HEK293 (cell line): ENCODE measurements around the gene CACTIN.
A peak's percentile ranks its signal among the peaks of the same experiment; 100 is the strongest.

ENCODE experiments used
- CTCF ChIA-PET: fragments of 350-600 bp; formaldehyde crosslinking; extraction: SDS; loops from one replicate; lab custom pipeline; 2021; ENCODE audit warnings: antibody characterized with exemption; lab: Yijun Ruan, JAX
- POLR2A ChIA-PET: fragments of 300-600 bp; formaldehyde crosslinking; extraction: SDS; loops from one replicate; lab custom pipeline; 2020; ENCODE audit warnings: antibody characterized with exemption, inconsistent platforms; lab: Yijun Ruan, JAX
- H3K27ac ChIP-seq: fragments of 200-500 bp; sonication (Bioruptor generic); 2 replicates; pipeline ENCODE4 v1.5.1; 2014; ENCODE audit warnings: low read depth, low read length, control low read depth, inconsistent platforms; ENCODE audit errors: extremely low read depth
- H3K36me3 ChIP-seq, 2 experiments: fragments of 200-500 bp in 1 of 2; sonication (Bioruptor generic) in 1 of 2; 1 replicate in 1 of 2; 2 replicates in 1 of 2; pipeline ENCODE4 v1.5.1; 2014 to 2017; ENCODE audit warnings: inconsistent platforms in 2 of 2, low read length in 2 of 2; ENCODE audit not compliant: control insufficient read depth in 2 of 2, insufficient read depth in 1 of 2
- H3K4me1 ChIP-seq: fragments of 200-500 bp; sonication (Bioruptor generic); 2 replicates; pipeline ENCODE4 v1.5.1; 2014; ENCODE audit warnings: mild to moderate bottlenecking, low read length, inconsistent platforms; ENCODE audit not compliant: control insufficient read depth, insufficient read depth
- H3K4me3 ChIP-seq: 2 replicates; pipeline ENCODE4 v1.5.1; 2011; ENCODE audit warnings: low read depth, mild to moderate bottlenecking, control low read depth, low read length, moderate library complexity
- H3K9me3 ChIP-seq: fragments of 200-500 bp; sonication (Bioruptor generic); 2 replicates; pipeline ENCODE4 v1.5.1; 2014; ENCODE audit warnings: low read depth, low read length, inconsistent platforms; ENCODE audit not compliant: control insufficient read depth, insufficient read depth
- BCL6B ChIP-seq: fragments of 450-650 bp; formaldehyde crosslinking; IDR thresholded peaks from 2 replicates; pipeline ENCODE4 v1.5.1; 2017; ENCODE audit warnings: missing biosample characterization, missing genetic modification characterization
- EGR2 ChIP-seq: fragments of 450-650 bp; formaldehyde crosslinking; IDR thresholded peaks from 2 replicates; pipeline ENCODE4 v1.5.1; 2016; ENCODE audit warnings: low read depth, missing biosample characterization, missing genetic modification characterization
- HIC1 ChIP-seq: fragments of 450-650 bp; formaldehyde crosslinking; IDR thresholded peaks from 2 replicates; pipeline ENCODE4 v1.5.1; 2016; ENCODE audit warnings: missing biosample characterization, missing genetic modification characterization
- KLF10 ChIP-seq: fragments of 450-650 bp; IDR thresholded peaks from 2 replicates; pipeline ENCODE4 v1.5.1; 2018; ENCODE audit warnings: missing biosample characterization, mild to moderate bottlenecking, missing genetic modification characterization
- KLF16 ChIP-seq: fragments of 450-650 bp; formaldehyde crosslinking; IDR thresholded peaks from 2 replicates; pipeline ENCODE4 v1.5.1; 2017; ENCODE audit warnings: missing biosample characterization, missing genetic modification characterization
- KLF8 ChIP-seq: fragments of 450-650 bp; formaldehyde crosslinking; IDR thresholded peaks from 2 replicates; pipeline ENCODE4 v1.5.1; 2016; ENCODE audit warnings: missing biosample characterization, missing genetic modification characterization
- PRDM2 ChIP-seq: fragments of 450-650 bp; formaldehyde crosslinking; IDR thresholded peaks from 2 replicates; pipeline ENCODE4 v1.5.1; 2016; ENCODE audit warnings: missing biosample characterization, missing genetic modification characterization, borderline replicate concordance
- SALL2 ChIP-seq: fragments of 450-650 bp; formaldehyde crosslinking; IDR thresholded peaks from 2 replicates; pipeline ENCODE4 v1.5.0; 2017; ENCODE audit warnings: missing biosample characterization, mild to moderate bottlenecking, missing genetic modification characterization, borderline replicate concordance
- YY1 ChIP-seq: fragments of 450-650 bp; formaldehyde crosslinking; IDR thresholded peaks from 2 replicates; pipeline ENCODE4 v1.5.1; 2018; ENCODE audit warnings: missing biosample characterization, missing genetic modification characterization
- ZFHX2 ChIP-seq: fragments of 450-650 bp; formaldehyde crosslinking; conservative IDR thresholded peaks from 2 replicates; pipeline ENCODE4 v1.5.1; 2016; ENCODE audit warnings: missing biosample characterization, missing genetic modification characterization
- ZNF121 ChIP-seq: fragments of 450-650 bp; formaldehyde crosslinking; IDR thresholded peaks from 2 replicates; pipeline ENCODE4 v1.5.1; 2016; ENCODE audit warnings: missing biosample characterization, missing genetic modification characterization
- ZNF138 ChIP-seq: fragments of 450-650 bp; formaldehyde crosslinking; IDR thresholded peaks from 2 replicates; pipeline ENCODE4 v1.5.1; 2016; ENCODE audit warnings: missing biosample characterization, missing genetic modification characterization, borderline replicate concordance
- ZNF23 ChIP-seq: fragments of 450-650 bp; formaldehyde crosslinking; IDR thresholded peaks from 2 replicates; pipeline ENCODE4 v1.5.1; 2016; ENCODE audit warnings: missing biosample characterization, missing genetic modification characterization, borderline replicate concordance
- ZNF335 ChIP-seq: fragments of 450-650 bp; formaldehyde crosslinking; conservative IDR thresholded peaks from 2 replicates; pipeline ENCODE4 v1.5.1; 2016; ENCODE audit warnings: missing biosample characterization, missing genetic modification characterization
- ZNF366 ChIP-seq: fragments of 450-650 bp; formaldehyde crosslinking; conservative IDR thresholded peaks from 2 replicates; pipeline ENCODE4 v1.5.1; 2016; ENCODE audit warnings: missing biosample characterization, missing genetic modification characterization
- ZNF37A ChIP-seq: fragments of 450-650 bp; IDR thresholded peaks from 2 replicates; pipeline ENCODE4 v1.5.1; 2018; ENCODE audit warnings: missing biosample characterization, missing genetic modification characterization
- ZNF692 ChIP-seq: fragments of 450-650 bp; formaldehyde crosslinking; IDR thresholded peaks from 2 replicates; pipeline ENCODE4 v1.5.1; 2016; ENCODE audit warnings: missing biosample characterization, missing genetic modification characterization
- ZNF707 ChIP-seq: fragments of 450-650 bp; formaldehyde crosslinking; IDR thresholded peaks from 2 replicates; pipeline ENCODE4 v1.5.1; 2016; ENCODE audit warnings: missing biosample characterization, missing genetic modification characterization

The CACTIN gene

GRCh38 chr19:3573858-3574637 lies 52.5 kb downstream of the CACTIN start (continued):
- TF ChIP-seq BCL6B (tag by site-specific recombination): no peak
- no peak for TF ChIP-seq ZNF138 (tag by site-specific recombination)
- TF ChIP-seq HIC1 (tag by site-specific recombination): peak; percentile 91
- TF ChIP-seq KLF8 (tag by site-specific recombination): peak; percentile 82
- TF ChIP-seq SALL2: no peak
- no peak for TF ChIP-seq ZNF23 (tag by site-specific recombination)
- peak; percentile 91 for TF ChIP-seq ZNF692 (tag by site-specific recombination)
- no peak for TF ChIP-seq ZNF37A (tag by site-specific recombination)
- peak; percentile 86 for TF ChIP-seq EGR2 (tag by site-specific recombination)
- 0 out of 2 replicates have a peak, but pooled peaks have one; percentile 1 for TF ChIP-seq ZNF335 (tag by site-specific recombination)
- TF ChIP-seq YY1 (tag by site-specific recombination): peak; percentile 33; the same call in 1 of the 2 replicates
- TF ChIP-seq KLF16 (tag by site-specific recombination): peak; percentile 88
- TF ChIP-seq ZNF121 (tag by site-specific recombination): no peak
- TF ChIP-seq ZFHX2 (tag by site-specific recombination): peak; percentile 87
- 0 out of 2 replicates have a peak, but pooled peaks have one; percentile 17 for TF ChIP-seq KLF10 (tag by site-specific recombination)

GRCh38 chr19:3573162-3573857 lies 53.3 kb downstream of the CACTIN start:
- no peaks in the 10 kb centered on the region for H3K9me3 ChIP-seq
- no peaks in the 10 kb centered on the region for H3K4me1 ChIP-seq
- peaks cover 9 to 19% of the 10 kb centered on the region in 2 experiments; a peak in 2 of 3 replicates for H3K36me3 ChIP-seq
- peak overlapping the region; percentile 77 for H3K27ac ChIP-seq
- peak overlapping the region; percentile 84 for H3K4me3 ChIP-seq
- CTCF ChIA-PET: interaction anchor here (0.6 to 1.4 kb wide), 6 partner anchors 13 to 504 kb away, joined by 3 to 5 read pairs (median 4); no protein-coding TSS in a partner anchor
- POLR2A ChIA-PET: interaction anchor here (0.6 to 1.4 kb wide), 7 partner anchors 12 to 73 kb away, joined by 3 to 13 read pairs (median 4); partner anchors contain the start of genes DOHH, GIPC3 and MFSD12
- TF ChIP-seq HIC1 (tag by site-specific recombination): peak; percentile 34; the same call in 1 of the 2 replicates
- TF ChIP-seq ZNF692 (tag by site-specific recombination): no peak
- no peak for TF ChIP-seq ZNF707 (tag by site-specific recombination)
- no peak for TF ChIP-seq ZNF366
- TF ChIP-seq PRDM2 (tag by site-specific recombination): no peak
